ENCODE measurements around the gene PRUNE2.

PRUNE2 gene

DNA sequence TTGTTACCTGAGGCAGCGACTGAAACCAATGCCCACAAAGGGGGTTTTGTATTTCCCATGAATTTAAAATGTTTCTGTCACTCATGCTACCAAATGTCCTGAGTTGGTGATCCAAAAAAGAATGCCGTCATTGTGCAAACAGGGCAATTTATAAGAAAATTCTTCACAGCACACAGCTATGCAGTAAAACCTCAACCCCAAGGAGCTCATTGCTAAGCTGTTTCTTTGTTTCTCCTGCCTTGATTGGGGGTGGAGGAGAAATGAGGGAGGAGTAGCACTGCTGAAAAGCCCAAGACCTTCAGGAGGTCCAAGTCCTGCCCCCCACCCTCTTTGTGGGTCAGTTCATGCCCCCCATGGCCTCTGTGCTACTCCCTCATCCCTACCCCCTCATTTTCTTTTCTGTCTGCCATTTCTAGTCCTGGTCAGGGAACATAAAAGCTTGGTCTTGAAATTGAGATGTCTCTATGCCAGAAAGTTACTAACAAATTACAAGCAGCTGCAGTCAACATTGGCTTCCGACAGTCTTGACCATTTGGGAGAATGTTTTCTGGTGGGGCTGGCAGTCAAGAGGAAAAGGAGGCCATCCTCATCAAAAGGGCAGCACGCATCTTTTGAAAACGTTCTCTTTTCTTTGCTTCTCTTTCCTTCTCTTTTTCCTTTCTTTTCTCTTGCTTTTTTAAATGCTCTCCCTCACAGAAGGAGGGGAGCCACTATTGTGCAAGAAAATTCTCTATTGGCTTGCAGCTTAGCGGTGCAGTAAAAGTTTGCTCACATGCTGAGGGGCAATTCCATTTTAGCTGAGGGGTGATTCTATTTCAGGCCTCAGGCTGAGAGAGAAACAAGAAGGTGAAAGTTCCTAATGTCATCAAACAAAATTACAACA is 313.6 kb downstream of the PRUNE2 start:
- DNase-seq (no peak), ATAC-seq (ENCODE audit: insufficient read depth, low read depth) (no peak)
- Histone ChIP-seq H4K20me1 (ENCODE audit: insufficient read depth, low read length) (no peaks in the 10 kb centered on the region), H3K9me3 (ENCODE audit: insufficient read depth, low read length, severe bottlenecking) (no peaks in the 10 kb centered on the region), H3K79me2 (ENCODE audit: insufficient read depth, low read length) (no peaks in the 10 kb centered on the region), H3K27me3 (ENCODE audit: insufficient read depth, low read length, poor library complexity) (no peaks in the 10 kb centered on the region), H3K4me1 (ENCODE audit: insufficient read depth, low read length) (no peaks in the 10 kb centered on the region), H3K27ac (ENCODE audit: low read length) (no peak overlapping the region), H3K9ac (ENCODE audit: low read depth, low read length) (no peak overlapping the region), H3K4me2 (ENCODE audit: insufficient read depth, low read length) (no peak overlapping the region), H3K4me3 (ENCODE audit: low read depth in 1 of 2, low read length in 2 of 2) (no peak overlapping the region), H3K36me3 (ENCODE audit: insufficient read depth, low read length) (no peaks in the 10 kb centered on the region), H2AFZ (ENCODE audit: low read depth, low read length) (no peak overlapping the region)
- TF ChIP-seq CTCF (IDR thresholded peaks at IDR 0.05; ENCODE audit: borderline replicate concordance, extremely low read depth, low read length, poor library complexity, severe bottlenecking): no peak
- no peak for TF ChIP-seq EZH2 (IDR thresholded peaks at IDR 0.05; ENCODE audit: borderline replicate concordance, low read depth, low read length, severe bottlenecking)

GRCh38 chr9:76591256-76591950 is 314.5 kb downstream of the PRUNE2 start:
- Histone ChIP-seq H3K4me3 (ENCODE audit: low read depth in 1 of 2, low read length in 2 of 2) (no peak overlapping the region), H3K4me2 (ENCODE audit: insufficient read depth, low read length) (no peak overlapping the region), H3K27me3 (ENCODE audit: insufficient read depth, low read length, poor library complexity) (no peaks in the 10 kb centered on the region), H3K9ac (ENCODE audit: low read depth, low read length) (no peak overlapping the region), H4K20me1 (ENCODE audit: insufficient read depth, low read length) (no peaks in the 10 kb centered on the region), H3K9me3 (ENCODE audit: insufficient read depth, low read length, severe bottlenecking) (no peaks in the 10 kb centered on the region), H3K4me1 (ENCODE audit: insufficient read depth, low read length) (no peaks in the 10 kb centered on the region), H3K36me3 (ENCODE audit: insufficient read depth, low read length) (no peaks in the 10 kb centered on the region), H2AFZ (ENCODE audit: low read depth, low read length) (no peak overlapping the region), H3K79me2 (ENCODE audit: insufficient read depth, low read length) (no peaks in the 10 kb centered on the region), H3K27ac (ENCODE audit: low read length) (no peak overlapping the region)
- TF ChIP-seq CTCF (IDR thresholded peaks at IDR 0.05; ENCODE audit: borderline replicate concordance, extremely low read depth, low read length, poor library complexity, severe bottlenecking) (no peak), EZH2 (IDR thresholded peaks at IDR 0.05; ENCODE audit: borderline replicate concordance, low read depth, low read length, severe bottlenecking) (no peak)
- ATAC-seq (ENCODE audit: insufficient read depth, low read depth) (no peak), DNase-seq (no peak)

GRCh38 chr9:76588316-76588715 is 317.6 kb downstream of the PRUNE2 start:
- Histone ChIP-seq H3K27ac (ENCODE audit: low read length) (no peak overlapping the region), H3K79me2 (ENCODE audit: insufficient read depth, low read length) (no peaks in the 10 kb centered on the region), H3K9ac (ENCODE audit: low read depth, low read length) (no peak overlapping the region), H3K4me1 (ENCODE audit: insufficient read depth, low read length) (no peaks in the 10 kb centered on the region), H3K36me3 (ENCODE audit: insufficient read depth, low read length) (no peaks in the 10 kb centered on the region), H3K27me3 (ENCODE audit: insufficient read depth, low read length, poor library complexity) (no peaks in the 10 kb centered on the region), H4K20me1 (ENCODE audit: insufficient read depth, low read length) (no peaks in the 10 kb centered on the region), H3K4me2 (ENCODE audit: insufficient read depth, low read length) (no peak overlapping the region), H2AFZ (ENCODE audit: low read depth, low read length) (no peak overlapping the region), H3K4me3 (ENCODE audit: low read depth in 1 of 2, low read length in 2 of 2) (no peak overlapping the region), H3K9me3 (ENCODE audit: insufficient read depth, low read length, severe bottlenecking) (no peaks in the 10 kb centered on the region)
- no peak for ATAC-seq (ENCODE audit: insufficient read depth, low read depth)
- no peak for DNase-seq
- TF ChIP-seq CTCF (IDR thresholded peaks at IDR 0.05; ENCODE audit: borderline replicate concordance, extremely low read depth, low read length, poor library complexity, severe bottlenecking) (no peak), EZH2 (IDR thresholded peaks at IDR 0.05; ENCODE audit: borderline replicate concordance, low read depth, low read length, severe bottlenecking) (no peak)
